PC-3 (cell line): Measurements from ENCODE around the gene LZTFL1. TPM values are rescaled to one million over a fixed set of nuclear protein-coding genes. Genes with fewer than 3 reads are reported as not detected.

Experiments
- ATAC-seq: fragments of 200-7000 bp; cut with Tn5 transposase; 2 replicates; pipeline ENCODE4 v1.9.1; 2020; ENCODE audit warnings: mild to moderate bottlenecking, moderate library complexity
- BruUV-seq: library from RNA; stranded (reverse); fragments of 400-500 nt; replicated peaks from 2 replicates; lab custom pipeline; 2021; lab: Mats Ljungman, UMichigan
- CTCF ChIA-PET: fragments of 300-600 bp; sonication (Branson Sonifier 250); formaldehyde crosslinking; loops from one replicate; lab custom pipeline; 2022; ENCODE audit warnings: antibody characterized with exemption; lab: Charles Lee
- POLR2A ChIA-PET: fragments of 300-600 bp; sonication (Branson Sonifier 250); formaldehyde crosslinking; loops from one replicate; lab custom pipeline; 2022; ENCODE audit warnings: antibody characterized with exemption; ENCODE audit not compliant: unreplicated experiment; lab: Charles Lee
- DNase-seq: peaks from one replicate; pipeline ENCODE4 v3.0.0-alpha.2; 2015
- H2AFZ ChIP-seq: fragments of 300-600 bp; sonication (generic); 2 replicates; pipeline ENCODE4 v1.6.0; 2016; ENCODE audit warnings: antibody characterized with exemption, low read length
- H3F3A ChIP-seq: fragments of 300-600 bp; sonication (generic); one replicate; pipeline ENCODE4 v1.6.0; 2017; ENCODE audit warnings: antibody characterized with exemption, low read length, control low read depth, mild to moderate bottlenecking; ENCODE audit not compliant: unreplicated experiment
- H3K27ac ChIP-seq: fragments of 300-600 bp; sonication (generic); 2 replicates; pipeline ENCODE4 v1.5.1; 2016; ENCODE audit warnings: mild to moderate bottlenecking, low read length
- H3K27me3 ChIP-seq: fragments of 300-600 bp; sonication (generic); 2 replicates; pipeline ENCODE4 v1.6.1; 2016; ENCODE audit warnings: low read length, mixed read lengths
- H3K36me3 ChIP-seq: fragments of 300-600 bp; sonication (generic); 2 replicates; pipeline ENCODE4 v1.6.1; 2016; ENCODE audit warnings: low read depth, mixed run types, low read length, mixed read lengths
- H3K4me1 ChIP-seq: fragments of 300-600 bp; sonication (generic); 2 replicates; pipeline ENCODE4 v1.5.1; 2016; ENCODE audit warnings: low read length; ENCODE audit not compliant: insufficient read depth
- H3K4me2 ChIP-seq: fragments of 300-600 bp; sonication (generic); 2 replicates; pipeline ENCODE4 v1.6.0; 2016; ENCODE audit warnings: low read length
- H3K4me3 ChIP-seq: fragments of 300-600 bp; sonication (generic); 2 replicates; pipeline ENCODE4 v1.5.1; 2016; ENCODE audit warnings: mild to moderate bottlenecking, low read length, mixed read lengths
- H3K79me2 ChIP-seq: fragments of 300-600 bp; sonication (generic); 2 replicates; pipeline ENCODE4 v1.6.1; 2017; ENCODE audit warnings: low read length, mixed read lengths
- H3K9ac ChIP-seq: fragments of 300-600 bp; sonication (generic); 2 replicates; pipeline ENCODE4 v1.6.0; 2016; ENCODE audit warnings: mild to moderate bottlenecking, low read length
- H3K9me2 ChIP-seq: fragments of 300-600 bp; sonication (generic); replicated peaks from 2 replicates; pipeline ENCODE4 v1.6.1; 2016; ENCODE audit warnings: mixed run types, low read length, mixed read lengths
- H3K9me3 ChIP-seq: fragments of 300-600 bp; sonication (generic); 2 replicates; pipeline ENCODE4 v1.6.1; 2016; ENCODE audit warnings: low read length, mixed read lengths
- H4K20me1 ChIP-seq: fragments of 300-600 bp; sonication (generic); 2 replicates; pipeline ENCODE4 v1.6.1; 2016; ENCODE audit warnings: low read length, mixed read lengths
- CTCF ChIP-seq: fragments of 300-600 bp; sonication (generic); conservative IDR thresholded peaks from 2 replicates; pipeline ENCODE4 v1.5.1; 2017; ENCODE audit warnings: antibody characterized with exemption, low read depth, mild to moderate bottlenecking, low read length
- EZH2 ChIP-seq: fragments of 300-600 bp; sonication (generic); IDR thresholded peaks from one replicate; pipeline ENCODE4 v1.6.1; 2017; ENCODE audit warnings: antibody characterized with exemption, mild to moderate bottlenecking, low read length; ENCODE audit not compliant: unreplicated experiment
- EZH2phosphoT487 ChIP-seq: fragments of 300-600 bp; sonication (generic); IDR thresholded peaks from 2 replicates; pipeline ENCODE4 v1.6.1; 2018; ENCODE audit warnings: mild to moderate bottlenecking, antibody characterized with exemption, low read length, borderline replicate concordance
- intact Hi-C: fragments of 100-400 bp; cut with micrococcal nuclease; formaldehyde crosslinking; loops from 2 replicates; pipeline ENCODE4 v1.9.0; 2023
- total RNA-seq: library from RNA; depleted of rRNA; stranded (reverse); fragments of >200 nt; gene quantifications from 2 replicates; pipeline ENCODE4 v1.2.3, GENCODE V29; 2014

Gene LZTFL1
- total RNA-seq, 1 experiment from 2014 or later, result 14.2 TPM

GRCh38 chr3:45878124-45878523 is 36.2 kb upstream of the LZTFL1 start:
- H3K36me3 ChIP-seq, result no peaks in the 10 kb centered on the region
- POLR2A ChIA-PET, result interaction anchor here (0.5 to 0.6 kb wide), 2 partner anchors 36 to 202 kb away, joined by 5 to 8 read pairs; partner anchors contain the start of gene LZTFL1
- intact Hi-C loops, result no loop called here
- CTCF ChIA-PET, result no interaction called here
- ATAC-seq (no peak), DNase-seq (no peak)
- BruUV-seq, result no TSS peak
- H4K20me1 ChIP-seq, result no peaks in the 10 kb centered on the region
- H3K79me2 ChIP-seq, result no peaks in the 10 kb centered on the region
- H3F3A ChIP-seq, result peaks cover 4% of the 10 kb centered on the region
- no peaks in the 10 kb centered on the region for H3K27me3 ChIP-seq
- H3K4me3 ChIP-seq, result no peak overlapping the region
- no peak overlapping the region for H2AFZ ChIP-seq
- H3K4me1 ChIP-seq, result peaks cover 21% of the 10 kb centered on the region
- H3K4me2 ChIP-seq, result no peak overlapping the region
- H3K9ac ChIP-seq, result no peak overlapping the region
- H3K27ac ChIP-seq, result no peak overlapping the region
- no peaks in the 10 kb centered on the region for H3K9me3 ChIP-seq
- TF ChIP-seq EZH2, result no peak
- TF ChIP-seq CTCF, result no peak
- TF ChIP-seq EZH2phosphoT487, result no peak
- no peaks in the 10 kb centered on the region for H3K9me2 ChIP-seq

GRCh38 chr3:45874677-45875346 is 32.9 kb upstream of the LZTFL1 start:
- intact Hi-C loops, result no loop called here
- no peaks in the 10 kb centered on the region for H3K27me3 ChIP-seq
- no peaks in the 10 kb centered on the region for H4K20me1 ChIP-seq
- no peak overlapping the region for H3K9ac ChIP-seq
- TF ChIP-seq EZH2phosphoT487 (no peak), CTCF (no peak), EZH2 (no peak)
- DNase-seq (no peak), ATAC-seq (no peak)
- H3K79me2 ChIP-seq, result no peaks in the 10 kb centered on the region
- H3K36me3 ChIP-seq, result no peaks in the 10 kb centered on the region
- ChIA-PET CTCF (no interaction called here), POLR2A (no interaction called here)
- H3K4me3 ChIP-seq, result no peak overlapping the region
- H3K9me3 ChIP-seq, result no peaks in the 10 kb centered on the region
- BruUV-seq, result no TSS peak
- no peak overlapping the region for H2AFZ ChIP-seq
- H3K4me1 ChIP-seq, result no peaks in the 10 kb centered on the region
- no peak overlapping the region for H3K27ac ChIP-seq
- H3F3A ChIP-seq, result no peaks in the 10 kb centered on the region
- H3K4me2 ChIP-seq, result no peak overlapping the region
- no peaks in the 10 kb centered on the region for H3K9me2 ChIP-seq

GRCh38 chr3:45873638-45874037 is 31.7 kb upstream of the LZTFL1 start:
- H3K9me3 ChIP-seq, result no peaks in the 10 kb centered on the region
- no peak overlapping the region for H3K9ac ChIP-seq
- no peaks in the 10 kb centered on the region for H3K9me2 ChIP-seq
- no TSS peak for BruUV-seq
- DNase-seq (no peak), ATAC-seq (no peak)
- no peak overlapping the region for H2AFZ ChIP-seq
- no peak for TF ChIP-seq EZH2
- no peak for TF ChIP-seq EZH2phosphoT487
- TF ChIP-seq CTCF, result no peak
- POLR2A ChIA-PET, result no interaction called here
- no peaks in the 10 kb centered on the region for H3K79me2 ChIP-seq
- no peaks in the 10 kb centered on the region for H3K27me3 ChIP-seq
- H3K36me3 ChIP-seq, result no peaks in the 10 kb centered on the region
- CTCF ChIA-PET, result no interaction called here
- H3K27ac ChIP-seq, result no peak overlapping the region
- no peaks in the 10 kb centered on the region for H3F3A ChIP-seq
- intact Hi-C loops, result no loop called here
- H3K4me1 ChIP-seq, result peaks cover 5% of the 10 kb centered on the region
- no peaks in the 10 kb centered on the region for H4K20me1 ChIP-seq
- H3K4me3 ChIP-seq, result no peak overlapping the region
- no peak overlapping the region for H3K4me2 ChIP-seq
